HepG2 (cell line): ENCODE data around the gene IFT172. TPM values are rescaled to one million over a fixed set of nuclear protein-coding genes. Genes with fewer than 3 reads are reported as not detected.

Experiments
- AHDC1 ChIP-seq: sonication (generic); formaldehyde crosslinking; IDR thresholded peaks from 2 replicates; pipeline ENCODE4 v1.5.1; 2020; ENCODE audit warnings: mild to moderate bottlenecking, missing genetic modification reagents, borderline replicate concordance
- CEBPB ChIP-seq: IDR thresholded peaks from 2 replicates; pipeline ENCODE4 v1.6.1; 2011; ENCODE audit warnings: low read depth, low read length, improper control_type of control experiment, borderline replicate concordance
- CENPT ChIP-seq: sonication (generic); formaldehyde crosslinking; IDR thresholded peaks from 2 replicates; pipeline ENCODE4 v1.8.0; 2022; ENCODE audit warnings: low read depth, mild to moderate bottlenecking, moderate library complexity, missing genetic modification reagents
- ERF ChIP-seq: IDR thresholded peaks from 2 replicates; pipeline ENCODE4 v1.6.1; 2018; ENCODE audit warnings: missing biosample characterization, missing genetic modification reagents
- ETV5 ChIP-seq: IDR thresholded peaks from 2 replicates; pipeline ENCODE4 v1.6.1; 2018; ENCODE audit warnings: missing biosample characterization, missing genetic modification reagents, inconsistent platforms, borderline replicate concordance
- GABPA ChIP-seq, 2 experiments: IDR thresholded peaks; 2 replicates each; pipeline ENCODE4 v1.6.1; 2011 to 2016; ENCODE audit warnings: low read depth in 2 of 2, low read length in 1 of 2, missing biosample characterization in 1 of 2, missing genetic modification characterization in 1 of 2
- HNRNPLL ChIP-seq: fragments of 200-400 bp; formaldehyde crosslinking; IDR thresholded peaks from 2 replicates; pipeline ENCODE4 v1.6.1; 2017; ENCODE audit warnings: mild to moderate bottlenecking, low read depth, low read length; ENCODE audit not compliant: poor library complexity, severe bottlenecking
- MEF2D ChIP-seq: sonication (generic); formaldehyde crosslinking; IDR thresholded peaks from 2 replicates; pipeline ENCODE4 v1.5.1; 2020; ENCODE audit warnings: mild to moderate bottlenecking, missing genetic modification reagents
- POLR2A ChIP-seq, 2 experiments: IDR thresholded peaks; 2 replicates each; pipeline ENCODE4 v1.6.1; 2011; ENCODE audit warnings: low read depth in 2 of 2, low read length in 2 of 2, mild to moderate bottlenecking in 1 of 2, moderate library complexity in 1 of 2; ENCODE audit not compliant: insufficient read depth in 1 of 2
- ZBTB4 ChIP-seq: sonication (generic); formaldehyde crosslinking; IDR thresholded peaks from 2 replicates; pipeline ENCODE4 v1.4.0; 2020; ENCODE audit warnings: missing genetic modification reagents, mild to moderate bottlenecking, borderline replicate concordance
- ZFP91 ChIP-seq: sonication (generic); formaldehyde crosslinking; IDR thresholded peaks from 2 replicates; pipeline ENCODE4 v1.9.0; 2022; ENCODE audit warnings: missing genetic modification reagents, mild to moderate bottlenecking, borderline replicate concordance
- ZNF350 ChIP-seq: sonication (generic); formaldehyde crosslinking; IDR thresholded peaks from 2 replicates; pipeline ENCODE4 v1.4.0; 2020; ENCODE audit warnings: mild to moderate bottlenecking, low read depth, missing genetic modification reagents, borderline replicate concordance
- polyA plus RNA-seq, 8 experiments: library from polyadenylated mRNA; depleted of rRNA in 3 of 8; stranded (reverse) in 7 of 8; unstranded in 1 of 8; fragments of >200 nt; fragmentation: Illumina TruSeq in 4 of 8; extraction: Trizol in 4 of 8; gene quantifications; 2 replicates each; pipeline versions ENCODE4 v1.2.1 to v1.2.3, GENCODE V29; 2011 to 2016; ENCODE audit warnings: low read depth in 4 of 8, missing spikeins in 1 of 8, mixed read lengths in 1 of 8; ENCODE audit not compliant: insufficient read depth in 1 of 8
- total RNA-seq, 5 experiments: library from RNA; depleted of rRNA; stranded (reverse); fragments of >200 nt; fragmentation: Illumina TruSeq; extraction: Trizol; gene quantifications; 2 replicates each; pipeline ENCODE4 v1.2.3, GENCODE V29; 2016; ENCODE audit warnings: low read depth in 1 of 5

Gene IFT172
- total and polyA plus RNA-seq, 2 of the 13 experiments (the other 11 are each of a cell fraction or from before 2014, with no cell fraction given) = 21.6 to 35.7 TPM

- TF ChIP-seq AHDC1 (CRISPR knock-in tag) (0 out of 2 replicates have a peak, but pooled peaks have one; percentile 14), POLR2A (IDR thresholded peaks at IDR 0.05; ENCODE audit: insufficient read depth in 1 of 2, low read depth in 2 of 2, low read length in 2 of 2) (peak; percentile 83 to 87), ZNF350 (CRISPR knock-in tag) (peak; percentile 72), ERF (CRISPR knock-in tag) (peak; percentile 95), MEF2D (CRISPR knock-in tag) (peak; percentile 74; the same call in 1 of the 2 replicates), ETV5 (CRISPR knock-in tag) (peak; percentile 35; the same call in 1 of the 2 replicates), CENPT (CRISPR knock-in tag) (no peak), ZBTB4 (peak; percentile 84; the same call in 1 of the 2 replicates), CEBPB (peak; percentile 50; the same call in 1 of the 2 replicates), ZFP91 (CRISPR knock-in tag) (peak; percentile 83; the same call in 1 of the 2 replicates), HNRNPLL (peak; percentile 100), GABPA (IDR thresholded peaks at IDR 0.05; ENCODE audit: low read depth, low read length) (no peak), GABPA (CRISPR knock-in tag; IDR thresholded peaks at IDR 0.05; ENCODE audit: low read depth) (peak; percentile 55)
These were observed at the start of gene IFT172 (continued) for GRCh38 chr2:27489498-27490397.
